OCI-LY7 (cell line): ENCODE results near the gene NUP210. TPM values are rescaled to one million over a fixed set of nuclear protein-coding genes. Genes with fewer than 3 reads are reported as not detected.

ENCODE experiments used
- BruUV-seq: library from RNA; stranded (reverse); fragments of 400-500 nt; replicated peaks from 2 replicates; lab custom pipeline; 2021; lab: Mats Ljungman, UMichigan
- CTCF ChIA-PET: fragments of 300-600 bp; sonication (Branson Sonifier 250); formaldehyde crosslinking; loops from one replicate; lab custom pipeline; 2022; ENCODE audit warnings: antibody characterized with exemption; ENCODE audit not compliant: unreplicated experiment; lab: Charles Lee
- POLR2A ChIA-PET: fragments of 300-600 bp; sonication (Branson Sonifier 250); formaldehyde crosslinking; loops from one replicate; lab custom pipeline; 2022; ENCODE audit warnings: antibody characterized with exemption; lab: Charles Lee
- DNase-seq: peaks from one replicate; pipeline ENCODE4 v3.0.0-alpha.2; 2015; ENCODE audit warnings: low spot score
- H2AFZ ChIP-seq: fragments of 200-600 bp; sonication (generic), shearing (Covaris generic); 2 replicates; pipeline ENCODE4 v1.6.1; 2014; ENCODE audit warnings: mild to moderate bottlenecking, antibody characterized with exemption, low read length, moderate library complexity
- H3K27ac ChIP-seq: fragments of 200-600 bp; sonication (generic); 2 replicates; pipeline ENCODE4 v1.5.1; 2014; ENCODE audit warnings: mixed run types, low read depth, mild to moderate bottlenecking, moderate library complexity, low read length, inconsistent platforms; ENCODE audit not compliant: poor library complexity, severe bottlenecking
- H3K36me3 ChIP-seq: fragments of 200-600 bp; sonication (generic); 2 replicates; pipeline ENCODE4 v1.6.1; 2014; ENCODE audit warnings: mild to moderate bottlenecking, antibody characterized with exemption, low read length, moderate library complexity, mixed read lengths; ENCODE audit not compliant: insufficient read depth
- H3K4me1 ChIP-seq: fragments of 200-600 bp; sonication (generic); 2 replicates; pipeline ENCODE4 v1.5.1; 2014; ENCODE audit warnings: mild to moderate bottlenecking, low read length; ENCODE audit not compliant: insufficient read depth, poor library complexity, severe bottlenecking
- H3K4me2 ChIP-seq: fragments of 200-600 bp; sonication (generic); 2 replicates; pipeline ENCODE4 v1.6.1; 2014; ENCODE audit warnings: mild to moderate bottlenecking, low read length
- H3K4me3 ChIP-seq: fragments of 200-600 bp; sonication (generic); 2 replicates; pipeline ENCODE4 v1.5.1; 2014; ENCODE audit warnings: mild to moderate bottlenecking, low read depth, low read length; ENCODE audit not compliant: poor library complexity, severe bottlenecking
- H3K79me2 ChIP-seq: fragments of 200-600 bp; sonication (generic); 2 replicates; pipeline ENCODE4 v1.6.1; 2016; ENCODE audit warnings: low read depth, mild to moderate bottlenecking, low read length, moderate library complexity, mixed read lengths; ENCODE audit not compliant: insufficient read depth
- H3K9me2 ChIP-seq: fragments of 200-600 bp; sonication (generic); 2 replicates; pipeline ENCODE4 v1.6.1; 2016; ENCODE audit warnings: mild to moderate bottlenecking, low read length, mixed read lengths; ENCODE audit not compliant: insufficient read depth
- H3K9me3 ChIP-seq: fragments of 200-600 bp; sonication (generic); 2 replicates; pipeline ENCODE4 v1.6.1; 2014; ENCODE audit warnings: mild to moderate bottlenecking, mixed run types, low read length, mixed read lengths
- H4K20me1 ChIP-seq: fragments of 200-600 bp; sonication (generic); 2 replicates; pipeline ENCODE4 v1.6.1; 2014; ENCODE audit warnings: mild to moderate bottlenecking, antibody characterized with exemption, low read length, moderate library complexity, mixed read lengths; ENCODE audit not compliant: insufficient read depth
- EZH2phosphoT487 ChIP-seq: fragments of 200-600 bp; sonication (generic); IDR thresholded peaks from 2 replicates; pipeline ENCODE4 v1.6.1; 2018; ENCODE audit warnings: low read depth, borderline replicate concordance, mild to moderate bottlenecking, mixed run types, antibody characterized with exemption, low read length, moderate library complexity, mixed read lengths
- intact Hi-C: fragments of 100-400 bp; cut with micrococcal nuclease; formaldehyde crosslinking; loops from one replicate; pipeline ENCODE4 v1.10.0; 2022; ENCODE audit not compliant: unreplicated experiment
- total RNA-seq, 2 experiments: library from RNA; depleted of rRNA in 1 of 2; stranded (reverse); fragments of >200 nt in 1 of 2; shearing (Covaris generic) in 1 of 2; gene quantifications; 2 replicates each; pipeline ENCODE4 v1.2.3, GENCODE V29; 2014 to 2022
- TF ChIP-seq, protein P1 (sequence below): fragments of 200-600 bp; sonication (generic); conservative IDR thresholded peaks from 2 replicates; pipeline ENCODE4 v1.5.1; 2014; ENCODE audit warnings: mild to moderate bottlenecking, antibody characterized with exemption, low read length, moderate library complexity, mixed read lengths

Gene NUP210
- total RNA-seq, 2 experiments from 2014 or later, result 195 to 232 TPM

DNA sequence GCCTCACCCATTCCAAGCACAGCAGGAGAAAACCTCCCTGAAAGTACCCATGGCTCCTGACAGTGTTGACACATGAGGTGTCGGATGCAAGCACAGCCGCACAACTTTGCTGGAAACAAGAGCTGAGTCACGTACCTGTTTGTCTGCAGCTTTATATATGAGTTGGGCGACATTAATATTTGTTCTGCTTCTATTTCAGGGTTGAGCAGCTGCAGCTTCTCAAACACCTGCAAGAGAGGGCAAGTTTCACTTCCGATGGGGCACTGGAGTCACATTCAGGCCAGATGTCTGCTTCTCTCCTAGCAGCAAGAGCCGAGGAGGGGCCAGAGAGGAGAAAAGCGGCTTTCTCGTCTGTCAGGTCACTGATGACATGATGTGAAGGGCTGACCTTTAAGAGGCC lies 88.0 kb downstream of the NUP210 start:
- peaks cover 91% of the 10 kb centered on the region for H3K4me1 ChIP-seq
- no peak for TF ChIP-seq EZH2phosphoT487
- TF ChIP-seq, protein P1, sequence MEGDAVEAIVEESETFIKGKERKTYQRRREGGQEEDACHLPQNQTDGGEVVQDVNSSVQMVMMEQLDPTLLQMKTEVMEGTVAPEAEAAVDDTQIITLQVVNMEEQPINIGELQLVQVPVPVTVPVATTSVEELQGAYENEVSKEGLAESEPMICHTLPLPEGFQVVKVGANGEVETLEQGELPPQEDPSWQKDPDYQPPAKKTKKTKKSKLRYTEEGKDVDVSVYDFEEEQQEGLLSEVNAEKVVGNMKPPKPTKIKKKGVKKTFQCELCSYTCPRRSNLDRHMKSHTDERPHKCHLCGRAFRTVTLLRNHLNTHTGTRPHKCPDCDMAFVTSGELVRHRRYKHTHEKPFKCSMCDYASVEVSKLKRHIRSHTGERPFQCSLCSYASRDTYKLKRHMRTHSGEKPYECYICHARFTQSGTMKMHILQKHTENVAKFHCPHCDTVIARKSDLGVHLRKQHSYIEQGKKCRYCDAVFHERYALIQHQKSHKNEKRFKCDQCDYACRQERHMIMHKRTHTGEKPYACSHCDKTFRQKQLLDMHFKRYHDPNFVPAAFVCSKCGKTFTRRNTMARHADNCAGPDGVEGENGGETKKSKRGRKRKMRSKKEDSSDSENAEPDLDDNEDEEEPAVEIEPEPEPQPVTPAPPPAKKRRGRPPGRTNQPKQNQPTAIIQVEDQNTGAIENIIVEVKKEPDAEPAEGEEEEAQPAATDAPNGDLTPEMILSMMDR, result no peak
- H3K4me3 ChIP-seq, result peak overlapping the region; percentile 50
- CTCF ChIA-PET, result interaction anchor here (0.6 to 0.9 kb wide), 2 partner anchors 9 to 166 kb away, joined by 3 read pairs; no protein-coding TSS in a partner anchor
- H3K36me3 ChIP-seq, result peaks cover 95% of the 10 kb centered on the region
- peaks cover 12% of the 10 kb centered on the region; the same call in 1 of the 2 replicates for H4K20me1 ChIP-seq
- intact Hi-C loops, result loop anchor here (1.0 to 10.0 kb wide), 5 partner anchors 95 to 793 kb away; partner anchors contain the start of genes CHCHD4 and TMEM43
- H2AFZ ChIP-seq, result no peak overlapping the region
- peak; percentile 98 for DNase-seq
- H3K9me2 ChIP-seq, result no peaks in the 10 kb centered on the region
- POLR2A ChIA-PET, result interaction anchor here (0.6 to 3.2 kb wide), 10 partner anchors 8 to 261 kb away, joined by 3 to 13 read pairs (median 4); no protein-coding TSS in a partner anchor
- H3K27ac ChIP-seq, result peak overlapping the region; percentile 95
- no peaks in the 10 kb centered on the region for H3K9me3 ChIP-seq
- H3K79me2 ChIP-seq, result peaks cover 3% of the 10 kb centered on the region; the same call in 1 of the 2 replicates
- peak overlapping the region; percentile 84 for H3K4me2 ChIP-seq
- BruUV-seq, result no TSS peak

- H3K27ac ChIP-seq, result no peak overlapping the region
- peaks cover 3% of the 10 kb centered on the region; the same call in 1 of the 2 replicates for H3K79me2 ChIP-seq
- no peak for TF ChIP-seq EZH2phosphoT487
- TF ChIP-seq, protein P1, result no peak
- no peaks in the 10 kb centered on the region for H3K9me3 ChIP-seq
- H3K4me3 ChIP-seq, result no peak overlapping the region
- H2AFZ ChIP-seq, result no peak overlapping the region
- H4K20me1 ChIP-seq, result peaks cover 18% of the 10 kb centered on the region; the same call in 1 of the 2 replicates
- ChIA-PET CTCF (interaction anchor here (0.7 kb wide), 1 partner anchor 224 kb away, joined by 3 read pairs; no protein-coding TSS in a partner anchor), POLR2A (interaction anchor here (0.9 kb wide), 1 partner anchor 35 kb away, joined by 4 read pairs; no protein-coding TSS in a partner anchor)
- intact Hi-C loops, result loop anchor here (5.0 to 10.0 kb wide), 2 partner anchors 312 to 795 kb away; partner anchors contain the start of genes CHCHD4 and TMEM43
- no peak overlapping the region for H3K4me2 ChIP-seq
- peaks cover 95% of the 10 kb centered on the region for H3K36me3 ChIP-seq
- DNase-seq, result no peak
- peaks cover 97% of the 10 kb centered on the region for H3K4me1 ChIP-seq
- no TSS peak for BruUV-seq
- no peaks in the 10 kb centered on the region for H3K9me2 ChIP-seq
Observed at GRCh38 chr3:13329746-13330145, 90.4 kb downstream of the NUP210 start.

DNA sequence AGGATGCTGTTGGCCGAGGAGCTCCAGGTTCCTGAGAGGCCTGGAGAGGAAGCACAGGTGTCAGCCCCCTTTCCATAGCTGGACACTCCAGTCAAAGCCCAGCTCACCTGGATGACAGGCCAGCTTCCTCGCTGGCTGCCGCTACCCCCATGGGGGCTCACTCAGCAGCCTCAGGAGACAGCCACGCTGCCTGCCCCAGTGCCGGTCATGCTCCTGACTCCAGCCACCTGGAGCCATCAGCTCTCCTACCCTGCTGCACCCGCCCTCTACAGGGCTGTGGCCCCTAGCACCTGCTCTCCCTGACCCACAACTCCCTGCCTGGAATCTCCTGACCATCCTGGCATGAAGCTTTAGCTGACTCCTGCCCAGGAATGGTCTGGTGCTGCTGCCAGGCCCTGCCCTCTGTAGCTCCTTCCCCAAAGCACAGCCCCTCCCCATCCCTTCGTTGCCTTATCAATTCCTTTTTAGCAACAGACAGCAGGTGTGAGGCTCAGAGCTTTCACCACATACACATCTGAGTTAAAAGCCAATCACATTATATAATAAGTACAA lies 94.2 kb downstream of the NUP210 start:
- DNase-seq, result no peak
- Histone ChIP-seq H3K9me3 (no peaks in the 10 kb centered on the region), H3K4me3 (no peak overlapping the region), H4K20me1 (peaks cover 13% of the 10 kb centered on the region; the same call in 1 of the 2 replicates), H3K9me2 (no peaks in the 10 kb centered on the region), H3K79me2 (peaks cover 1% of the 10 kb centered on the region; the same call in 1 of the 2 replicates), H3K4me1 (peaks cover 65% of the 10 kb centered on the region), H3K4me2 (peak overlapping the region; percentile 50), H3K36me3 (peaks cover 100% of the 10 kb centered on the region), H2AFZ (no peak overlapping the region), H3K27ac (peak overlapping the region; percentile 49)
- BruUV-seq, result no TSS peak
- CTCF ChIA-PET, result interaction anchor here (0.6 kb wide), 1 partner anchor 69 kb away, joined by 3 read pairs; no protein-coding TSS in a partner anchor
- POLR2A ChIA-PET, result interaction anchor here (0.8 to 1.4 kb wide), 2 partner anchors 13 to 29 kb away, joined by 3 read pairs; no protein-coding TSS in a partner anchor
- no peak for TF ChIP-seq EZH2phosphoT487
- TF ChIP-seq, protein P1, result no peak
- intact Hi-C loops, result no loop called here
